Measurements from ENCODE around the gene LILRA2. TPM values are rescaled to one million over a fixed set of nuclear protein-coding genes. Genes with fewer than 3 reads are reported as not detected.

Gene LILRA2
- total and polyA plus RNA-seq, 2 of the 8 experiments (the other 6 are each of a cell fraction or from before 2014, with no cell fraction given): not detected

- H2AFZ ChIP-seq (ENCODE audit: low read length): no peak overlapping the region
- no peak overlapping the region for H3K14ac ChIP-seq (ENCODE audit: insufficient read length)
- no peak overlapping the region for H4K5ac ChIP-seq (ENCODE audit: insufficient read length, low read depth, low read length)
- H2BK15ac ChIP-seq (ENCODE audit: low read length): no peak overlapping the region
- no peak overlapping the region for H3K23ac ChIP-seq (ENCODE audit: insufficient read length)
- H3K4me1 ChIP-seq (replicated peaks in 1 of 4; ENCODE audit: control insufficient read depth in 3 of 4, insufficient read depth in 4 of 4, low read length in 3 of 4): no peaks in the 10 kb centered on the region
- H3K23me2 ChIP-seq (ENCODE audit: low read depth, low read length): no peaks in the 10 kb centered on the region
- H4K20me1 ChIP-seq (replicated peaks in 1 of 2; ENCODE audit: control insufficient read depth in 1 of 2, insufficient read depth in 2 of 2, low read length in 2 of 2): no peaks in the 10 kb centered on the region
- H3K4me2 ChIP-seq (ENCODE audit: insufficient read depth in 1 of 2, low read depth in 2 of 2, low read length in 2 of 2): no peak overlapping the region
- no peak overlapping the region for H3K4me3 ChIP-seq (ENCODE audit: extremely low read depth in 1 of 4, insufficient read depth in 2 of 4, low read depth in 3 of 4, low read length in 4 of 4)
- H2BK12ac ChIP-seq (ENCODE audit: low read depth, low read length): no peak overlapping the region
- H2BK120ac ChIP-seq (replicated peaks; ENCODE audit: low read depth, low read length): no peak overlapping the region
- no peak overlapping the region for H4K91ac ChIP-seq (replicated peaks; ENCODE audit: insufficient read length, low read length)
- WGBS, 2 experiments (ENCODE audit: extremely low coverage in 1 of 2, insufficient coverage in 1 of 2, insufficient read length in 1 of 2, insufficient replicate concordance in 2 of 2, low coverage in 1 of 2, low lambda C conversion rate in 2 of 2, missing lambda C conversion rate in 1 of 2): 79% methylated on average over 3 of the region's 3 CpGs; no CpG with 5 or more reads in 1 of the 2 experiments
- no peak overlapping the region for H4K8ac ChIP-seq (ENCODE audit: extremely low read depth, insufficient read depth, low read length)
- H3K79me1 ChIP-seq (ENCODE audit: low read depth, low read length): no peaks in the 10 kb centered on the region
- H3K36me3 ChIP-seq (ENCODE audit: control insufficient read depth in 2 of 4, insufficient read depth in 4 of 4, low read length in 3 of 4): no peaks in the 10 kb centered on the region; a peak in 1 of 8 replicates
- no peak for FAIRE-seq
- no peak overlapping the region for H2BK20ac ChIP-seq (ENCODE audit: low read length)
- no peaks in the 10 kb centered on the region for H3K79me2 ChIP-seq (ENCODE audit: control insufficient read depth in 1 of 2, insufficient read depth in 2 of 2, low read length in 2 of 2)
- H3K9me3 ChIP-seq (ENCODE audit: insufficient read depth in 2 of 2, low read depth in 1 of 2, low read length in 1 of 2): peaks cover 46 to 78% of the 10 kb centered on the region in 2 experiments
- H3K27me3 ChIP-seq (replicated peaks in 1 of 4; ENCODE audit: control insufficient read depth in 3 of 4, extremely low read depth in 1 of 4, insufficient read depth in 3 of 4, low read length in 3 of 4): no peaks in the 10 kb centered on the region
- H2AK5ac ChIP-seq (ENCODE audit: low read depth, low read length): no peak overlapping the region
- no peak for TF ChIP-seq BRCA1 (IDR thresholded peaks at IDR 0.05; ENCODE audit: low read depth, low read length)
- TF ChIP-seq HDAC2 (IDR thresholded peaks at IDR 0.05; ENCODE audit: borderline replicate concordance in 1 of 2, low read depth in 2 of 2, low read length in 2 of 2): no peak
- TF ChIP-seq RFX5 (IDR thresholded peaks at IDR 0.05; ENCODE audit: borderline replicate concordance, low read depth, low read length): no peak
- TF ChIP-seq RXRA (IDR thresholded peaks at IDR 0.05; ENCODE audit: insufficient read depth, low read depth, low read length): no peak
- TF ChIP-seq RAD21 (IDR thresholded peaks at IDR 0.05 in 1 of 2, conservative IDR thresholded peaks at IDR 0.05 in 1 of 2; ENCODE audit: low read depth in 2 of 2, low read length in 2 of 2): no peak
- no peak for TF ChIP-seq CREB1 (IDR thresholded peaks at IDR 0.05)
- no peak for TF ChIP-seq KDM5A (IDR thresholded peaks at IDR 0.05; ENCODE audit: low read length)
- no peak for TF ChIP-seq GABPA (IDR thresholded peaks at IDR 0.05; ENCODE audit: borderline replicate concordance, insufficient read depth, low read length)
- no peak overlapping the region for H3K27ac ChIP-seq (ENCODE audit: low read depth, low read length)
- DNase-seq (ENCODE audit: low read depth in 1 of 2, low spot score in 2 of 2): no peak
- H2BK5ac ChIP-seq (ENCODE audit: low read depth, low read length): no peak overlapping the region
- CTCF ChIA-PET (ENCODE audit: partially characterized antibody): no interaction called here
- no peak overlapping the region for H3K18ac ChIP-seq (ENCODE audit: extremely low read depth, low read length)
- no peak overlapping the region for H3K4ac ChIP-seq (replicated peaks; ENCODE audit: insufficient read length, low read depth, low read length)
- no peak overlapping the region for H3K9ac ChIP-seq (replicated peaks in 1 of 4; ENCODE audit: extremely low read depth in 1 of 4, low read depth in 3 of 4, low read length in 3 of 4)
- no peak overlapping the region for H3K56ac ChIP-seq (replicated peaks; ENCODE audit: insufficient read length, low read depth, low read length)
- POLR2A ChIA-PET (ENCODE audit: partially characterized antibody): no interaction called here
Measured at GRCh38 chr19:54558339-54558738, 15.3 kb upstream of the LILRA2 start.

All from H1 (cell line).